Tibial artery (tissue), 4 donors: Measurements from ENCODE around the gene LRFN2.

Experiments
- DNase-seq, 2 donors: peaks; one replicate each; pipeline ENCODE4 v3.0.0-alpha.2; 2019
- H3K27ac ChIP-seq, 2 donors: fragments of 200-600 bp; sonication (generic) in 1 of 2; 1 replicate in 1 of 2; 2 replicates in 1 of 2; pipeline ENCODE4 v1.5.1; 2018 to 2019; ENCODE audit warnings: mild to moderate bottlenecking in 1 of 2
- H3K27me3 ChIP-seq, 2 donors: fragments of 200-600 bp; sonication (generic) in 1 of 2; one replicate each; pipeline versions ENCODE4 v1.5.1 to v1.6.0; 2016 to 2019
- H3K36me3 ChIP-seq, 3 donors: fragments of 200-600 bp; sonication (generic) in 2 of 3; one replicate each; pipeline ENCODE4 v1.5.1; 2016 to 2019; ENCODE audit warnings: mild to moderate bottlenecking in 2 of 3
- H3K4me1 ChIP-seq, 4 donors: fragments of 200-600 bp; sonication (generic) in 2 of 4; 1 replicate in 3 of 4; 2 replicates in 1 of 4; pipeline ENCODE4 v1.5.1; 2016 to 2019
- H3K4me3 ChIP-seq, 2 donors: fragments of 200-600 bp; sonication (generic) in 1 of 2; 1 replicate in 1 of 2; 2 replicates in 1 of 2; pipeline ENCODE4 v1.5.1; 2018 to 2019; ENCODE audit warnings: mild to moderate bottlenecking in 2 of 2
- H3K9me3 ChIP-seq, 3 donors: fragments of 200-600 bp; sonication (generic) in 1 of 3; one replicate each; pipeline ENCODE4 v1.5.1; 2016 to 2019
- intact Hi-C: fragments of 100-400 bp; cut with DNase I; formaldehyde crosslinking; loops from one replicate; pipeline ENCODE4 v1.15.0; 2023; ENCODE audit warnings: low total_unique reads
- TF ChIP-seq, protein P1 (sequence below), 2 experiments: fragments of 200-600 bp in 1 of 2; fragments of 450-650 bp in 1 of 2; IDR thresholded peaks; one replicate each; pipeline ENCODE4 v1.5.1; 2017 to 2019; ENCODE audit warnings: antibody characterized with exemption in 2 of 2, mild to moderate bottlenecking in 1 of 2, moderate library complexity in 1 of 2

The LRFN2 gene

GRCh38 chr6:40376113-40376650, 211.0 kb downstream of the LRFN2 start:
- H3K4me3 ChIP-seq = no peak overlapping the region
- H3K36me3 ChIP-seq = no peaks in the 10 kb centered on the region
- TF ChIP-seq, protein P1, sequence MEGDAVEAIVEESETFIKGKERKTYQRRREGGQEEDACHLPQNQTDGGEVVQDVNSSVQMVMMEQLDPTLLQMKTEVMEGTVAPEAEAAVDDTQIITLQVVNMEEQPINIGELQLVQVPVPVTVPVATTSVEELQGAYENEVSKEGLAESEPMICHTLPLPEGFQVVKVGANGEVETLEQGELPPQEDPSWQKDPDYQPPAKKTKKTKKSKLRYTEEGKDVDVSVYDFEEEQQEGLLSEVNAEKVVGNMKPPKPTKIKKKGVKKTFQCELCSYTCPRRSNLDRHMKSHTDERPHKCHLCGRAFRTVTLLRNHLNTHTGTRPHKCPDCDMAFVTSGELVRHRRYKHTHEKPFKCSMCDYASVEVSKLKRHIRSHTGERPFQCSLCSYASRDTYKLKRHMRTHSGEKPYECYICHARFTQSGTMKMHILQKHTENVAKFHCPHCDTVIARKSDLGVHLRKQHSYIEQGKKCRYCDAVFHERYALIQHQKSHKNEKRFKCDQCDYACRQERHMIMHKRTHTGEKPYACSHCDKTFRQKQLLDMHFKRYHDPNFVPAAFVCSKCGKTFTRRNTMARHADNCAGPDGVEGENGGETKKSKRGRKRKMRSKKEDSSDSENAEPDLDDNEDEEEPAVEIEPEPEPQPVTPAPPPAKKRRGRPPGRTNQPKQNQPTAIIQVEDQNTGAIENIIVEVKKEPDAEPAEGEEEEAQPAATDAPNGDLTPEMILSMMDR (IDR thresholded peaks at IDR 0.05) = no peak
- H3K27me3 ChIP-seq = no peaks in the 10 kb centered on the region
- no peaks in the 10 kb centered on the region for H3K9me3 ChIP-seq
- no peak for DNase-seq
- no peaks in the 10 kb centered on the region for H3K4me1 ChIP-seq
- intact Hi-C loops = no loop called here
- no peak overlapping the region for H3K27ac ChIP-seq

DNA sequence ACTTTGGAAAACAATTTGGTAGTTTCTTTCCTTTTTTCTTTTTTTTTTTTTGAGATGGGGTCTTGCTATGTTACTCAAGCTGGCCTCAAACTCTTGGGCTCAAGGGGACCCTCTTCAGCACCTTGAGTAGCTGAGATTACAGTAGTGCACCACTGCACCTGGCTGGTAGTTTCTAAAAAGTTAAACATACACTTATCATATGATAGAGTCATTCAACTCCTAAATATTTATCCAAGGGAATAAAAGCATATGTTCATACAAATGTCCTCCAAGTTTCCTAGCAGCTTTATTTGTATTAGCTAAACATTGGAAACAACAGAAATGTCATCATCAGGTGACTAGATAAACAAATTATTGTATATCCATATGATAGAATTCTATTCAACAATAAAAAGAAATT, 213.9 kb downstream of the LRFN2 start:
- Histone ChIP-seq H3K4me1 (no peaks in the 10 kb centered on the region), H3K27ac (no peak overlapping the region), H3K36me3 (no peaks in the 10 kb centered on the region), H3K27me3 (no peaks in the 10 kb centered on the region), H3K4me3 (no peak overlapping the region), H3K9me3 (no peaks in the 10 kb centered on the region)
- TF ChIP-seq, protein P1 (IDR thresholded peaks at IDR 0.05) = no peak
- intact Hi-C loops = no loop called here
- no peak for DNase-seq

- DNase-seq = no peak
- intact Hi-C loops = no loop called here
- H3K27ac ChIP-seq = no peak overlapping the region
- no peaks in the 10 kb centered on the region for H3K27me3 ChIP-seq
- H3K4me1 ChIP-seq = no peaks in the 10 kb centered on the region
- TF ChIP-seq, protein P1 (IDR thresholded peaks at IDR 0.05) = no peak
- no peaks in the 10 kb centered on the region for H3K36me3 ChIP-seq
- H3K4me3 ChIP-seq = no peak overlapping the region
- H3K9me3 ChIP-seq = no peaks in the 10 kb centered on the region
These were observed 215.5 kb downstream of the LRFN2 start for GRCh38 chr6:40371621-40372020.

DNA sequence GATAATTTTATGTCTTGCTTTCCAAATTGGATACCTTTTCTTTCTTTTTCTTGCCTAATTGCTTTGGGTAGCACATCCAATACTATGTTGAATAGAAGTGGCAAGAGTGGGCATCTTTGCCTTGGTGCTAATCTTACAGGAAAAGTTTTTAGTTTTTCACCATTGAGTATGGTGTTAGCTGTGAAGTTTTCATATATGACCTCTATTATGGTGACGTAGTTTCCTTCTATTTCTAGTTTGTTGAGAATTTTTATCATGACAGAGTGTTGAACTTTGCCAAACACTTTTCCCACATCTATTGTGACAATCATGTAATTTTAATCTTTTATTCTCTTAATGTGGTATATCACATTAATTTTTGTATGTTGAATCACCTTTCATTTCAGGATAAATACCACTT, 216.1 kb downstream of the LRFN2 start:
- Histone ChIP-seq H3K36me3 (no peaks in the 10 kb centered on the region), H3K9me3 (peaks cover 0 to 2% (median 0%) of the 10 kb centered on the region in 3 donors), H3K27ac (no peak overlapping the region), H3K4me1 (no peaks in the 10 kb centered on the region), H3K27me3 (no peaks in the 10 kb centered on the region), H3K4me3 (no peak overlapping the region)
- intact Hi-C loops = no loop called here
- no peak for DNase-seq
- TF ChIP-seq, protein P1 (IDR thresholded peaks at IDR 0.05) = no peak

DNA sequence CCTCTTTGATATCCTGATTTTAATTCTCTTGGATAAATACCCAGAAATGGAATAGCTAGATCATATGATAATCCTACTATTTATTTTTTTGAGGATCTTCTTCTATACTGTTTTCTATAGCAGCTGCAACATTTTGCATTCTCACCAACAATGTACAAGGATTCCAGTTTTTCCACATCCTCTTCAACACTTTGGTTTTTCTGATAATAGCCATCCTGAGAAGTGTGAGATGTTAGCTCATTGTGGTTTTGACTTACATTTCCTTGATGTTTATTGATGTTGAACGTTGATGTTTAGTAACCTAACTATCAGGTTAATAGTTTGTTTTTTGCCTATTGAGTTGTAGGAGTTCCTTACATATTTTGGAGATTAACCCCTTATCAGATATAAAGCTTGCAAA, 217.3 kb downstream of the LRFN2 start:
- Histone ChIP-seq H3K4me3 (no peak overlapping the region), H3K4me1 (no peaks in the 10 kb centered on the region), H3K27ac (no peak overlapping the region), H3K27me3 (no peaks in the 10 kb centered on the region), H3K36me3 (no peaks in the 10 kb centered on the region), H3K9me3 (peaks cover 0 to 5% (median 0%) of the 10 kb centered on the region in 3 donors)
- intact Hi-C loops = no loop called here
- no peak for DNase-seq
- TF ChIP-seq, protein P1 (IDR thresholded peaks at IDR 0.05) = no peak

GRCh38 chr6:40369042-40369441, 218.1 kb downstream of the LRFN2 start:
- Histone ChIP-seq H3K9me3 (peaks cover 0 to 5% (median 0%) of the 10 kb centered on the region in 3 donors), H3K36me3 (no peaks in the 10 kb centered on the region), H3K4me1 (no peaks in the 10 kb centered on the region), H3K27me3 (no peaks in the 10 kb centered on the region), H3K4me3 (no peak overlapping the region), H3K27ac (no peak overlapping the region)
- TF ChIP-seq, protein P1 (IDR thresholded peaks at IDR 0.05) = no peak
- DNase-seq = no peak
- intact Hi-C loops = no loop called here
